Dedifferentiated amniotic fluid mesenchymal stem cell (primary cell): ENCODE results near the gene RGPD5.
"Not testable (repeated sequence)": the region's sequence is repeated elsewhere in the genome, so short reads cannot be mapped to it uniquely, and the experiment has no call there.

ENCODE experiments used
- DNase-seq: peaks from one replicate; pipeline ENCODE4 v3.0.0-alpha.2; 2016; ENCODE audit errors: extremely low spot score

The RGPD5 gene

GRCh38 chr2:109794074-109794737 lies at the start of gene RGPD5:
TSS of gene RGPD5 (plus strand) at chr2:109794305. CDS start at chr2:109794466, 161 bp downstream.
- DNase-seq: not testable (repeated sequence)

- not testable (repeated sequence) for DNase-seq
Observed at GRCh38 chr2:109751572-109751971, 42.5 kb upstream of the RGPD5 start.

- not testable (repeated sequence) for DNase-seq
Observed at GRCh38 chr2:109757163-109757824, 36.8 kb upstream of the RGPD5 start.

- DNase-seq: not testable (repeated sequence)
Observed at GRCh38 chr2:109760265-109761042, 33.7 kb upstream of the RGPD5 start.

- DNase-seq: not testable (repeated sequence)
Observed at GRCh38 chr2:109761043-109761454, 33.1 kb upstream of the RGPD5 start.

- DNase-seq: not testable (repeated sequence)
Observed at GRCh38 chr2:109761976-109762375, 32.1 kb upstream of the RGPD5 start.

DNA sequence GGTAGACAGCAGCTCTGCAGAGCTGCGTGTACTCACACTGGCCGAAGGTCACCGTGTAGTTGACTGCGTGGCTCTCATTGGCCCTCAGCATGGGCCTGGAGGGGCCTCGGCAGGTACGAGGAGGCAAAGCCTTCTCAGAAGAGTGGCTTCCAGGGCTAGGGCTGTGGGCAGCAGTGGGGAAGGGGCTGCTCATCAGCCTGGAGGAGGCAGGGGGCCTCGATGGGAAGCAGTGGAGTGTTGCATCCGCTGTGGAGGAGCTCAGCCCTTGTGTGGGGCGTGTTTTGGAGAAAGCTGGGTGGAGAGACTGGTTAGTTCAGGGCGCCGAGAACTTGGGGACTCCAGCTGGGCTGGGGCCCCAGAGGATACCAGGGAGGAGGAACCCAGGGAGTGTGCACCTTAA lies 28.0 kb upstream of the RGPD5 start:
- DNase-seq: not testable (repeated sequence)

GRCh38 chr2:109766886-109767578 lies 27.1 kb upstream of the RGPD5 start:
- not testable (repeated sequence) for DNase-seq

DNA sequence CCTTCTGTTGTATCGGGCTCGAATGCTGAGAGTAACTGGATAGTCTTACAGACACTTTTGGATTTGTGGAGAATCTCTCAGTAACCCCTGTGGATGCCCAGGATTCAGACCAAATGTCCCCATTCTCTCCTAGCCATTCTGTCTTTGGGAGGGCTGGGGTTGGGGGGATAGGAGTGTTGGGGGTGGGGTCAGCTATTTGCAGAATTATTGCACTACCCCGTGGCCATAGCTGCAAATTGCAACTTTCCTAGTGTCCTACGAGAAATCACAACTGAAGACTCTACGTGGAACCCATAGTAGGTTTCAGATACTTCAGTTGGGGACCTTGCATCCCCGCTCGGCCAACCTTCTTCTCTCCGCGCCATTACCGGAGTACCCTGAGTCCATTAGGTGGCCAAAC lies 25.2 kb upstream of the RGPD5 start:
- DNase-seq: not testable (repeated sequence)

- DNase-seq: not testable (repeated sequence)
Observed at GRCh38 chr2:109779118-109779517, 15.0 kb upstream of the RGPD5 start.

- not testable (repeated sequence) for DNase-seq
Observed at GRCh38 chr2:109781147-109781816, 12.8 kb upstream of the RGPD5 start.

- not testable (repeated sequence) for DNase-seq
Observed at GRCh38 chr2:109782446-109782993, 11.6 kb upstream of the RGPD5 start.

- DNase-seq: not testable (repeated sequence)
Observed at GRCh38 chr2:109791530-109792279, 2.4 kb upstream of the RGPD5 start.

DNA sequence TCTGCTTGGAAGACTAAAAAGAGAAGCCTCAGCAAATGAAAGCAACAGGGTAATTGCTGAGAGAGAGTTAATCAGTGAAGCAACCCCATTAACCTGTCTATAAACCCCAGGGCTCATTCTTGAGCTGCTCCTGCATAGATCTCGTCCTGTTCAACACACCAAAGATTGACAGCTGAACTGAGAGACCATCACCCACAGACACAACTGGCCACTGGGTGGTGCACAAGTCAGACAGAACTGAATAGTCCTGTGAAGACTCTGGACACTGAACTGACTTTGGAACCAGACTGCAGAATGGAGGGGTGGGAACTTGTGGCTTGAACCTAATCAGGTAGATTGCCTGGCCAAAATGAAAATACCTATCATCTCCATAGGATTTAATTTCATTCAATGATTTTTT lies 1.4 kb upstream of the RGPD5 start:
- DNase-seq: not testable (repeated sequence)

- DNase-seq: not testable (repeated sequence)
Observed at GRCh38 chr2:109871129-109871751, 77.1 kb downstream of the RGPD5 start.

- not testable (repeated sequence) for DNase-seq
Observed at GRCh38 chr2:109876625-109877024, 82.5 kb downstream of the RGPD5 start.

GRCh38 chr2:109882112-109882511 lies 88.0 kb downstream of the RGPD5 start:
- not testable (repeated sequence) for DNase-seq

DNA sequence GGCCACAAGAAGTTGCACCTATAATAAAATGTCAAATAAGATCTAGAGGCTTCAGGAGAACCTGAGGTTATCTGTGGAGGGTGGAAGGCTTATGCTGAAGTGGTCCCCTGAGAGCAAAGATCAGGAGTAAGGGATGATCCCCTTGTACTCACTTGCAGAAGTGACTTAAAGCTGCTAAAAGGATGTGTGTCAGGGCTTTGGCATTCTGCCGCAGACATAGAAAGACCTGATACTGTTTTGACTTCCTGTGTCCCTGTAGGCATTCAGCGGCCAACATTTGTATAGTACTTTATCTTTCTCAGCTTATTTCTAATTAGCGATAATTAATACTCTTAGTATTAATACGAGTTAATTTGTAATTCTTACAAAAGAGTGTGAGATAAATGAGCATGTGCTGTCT lies 94.3 kb downstream of the RGPD5 start:
- not testable (repeated sequence) for DNase-seq

DNA sequence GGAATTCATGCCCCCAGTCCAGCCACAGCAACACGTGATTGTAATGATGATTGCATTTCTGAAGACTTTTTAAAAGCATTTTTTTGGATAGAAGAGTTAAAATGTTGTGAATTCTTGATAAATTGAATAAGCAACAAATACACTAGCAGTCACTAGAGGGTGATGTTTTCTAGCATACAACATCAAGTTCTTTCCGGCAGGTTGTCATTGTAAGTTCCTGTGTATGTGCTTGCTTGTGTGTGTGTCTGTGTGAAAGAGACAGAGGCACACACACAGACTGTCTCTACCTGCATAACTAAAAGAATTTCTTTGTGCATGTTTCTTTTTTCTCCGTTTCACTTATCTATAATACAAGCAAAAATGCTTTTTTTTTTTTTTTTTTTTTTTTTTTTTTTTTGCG lies 95.8 kb downstream of the RGPD5 start:
- DNase-seq: not testable (repeated sequence)

- DNase-seq: not testable (repeated sequence)
Observed at GRCh38 chr2:109891024-109891423, 96.9 kb downstream of the RGPD5 start.
